ENCODE results near the gene SVEP1. TPM values are rescaled to one million over a fixed set of nuclear protein-coding genes. Genes with fewer than 3 reads are reported as not detected.

The SVEP1 gene
- polyA plus RNA-seq, 1 donor (not counting 4 experiments of a cell fraction or from before 2014, with no cell fraction given) = 0.14 TPM

DNA sequence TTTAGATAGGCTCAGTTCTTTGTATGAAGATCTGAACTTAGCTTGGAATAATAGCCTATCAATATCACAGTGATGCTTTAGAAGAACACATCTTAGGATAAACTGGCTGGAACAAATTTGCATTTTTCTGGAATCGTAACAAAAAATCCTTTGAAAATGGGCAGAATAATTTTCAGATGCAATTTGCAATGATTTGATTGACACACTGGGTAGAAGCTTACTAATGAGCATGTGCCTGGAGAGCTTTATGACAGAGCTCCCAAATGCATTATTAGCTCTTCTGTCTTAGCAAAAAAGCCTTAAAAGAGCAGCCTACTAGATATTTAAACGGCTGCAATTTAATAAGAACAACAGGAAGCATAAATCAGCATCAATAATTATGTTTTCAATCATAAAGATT is 165.1 kb downstream of the SVEP1 start:
- no peak overlapping the region for H3K9ac ChIP-seq (ENCODE audit: control insufficient read depth, extremely low read depth, insufficient read depth, low read length)
- no peak overlapping the region for H3K4me2 ChIP-seq (ENCODE audit: control insufficient read depth, extremely low read depth, insufficient read depth, low read depth, low read length)
- DNase-seq (ENCODE audit: low read depth, low spot score) = no peak
- no peak overlapping the region for H2AFZ ChIP-seq (ENCODE audit: control insufficient read depth, low read length)
- no peaks in the 10 kb centered on the region for H4K20me1 ChIP-seq (ENCODE audit: control insufficient read depth, extremely low read depth, insufficient read depth, low read length)
- TF ChIP-seq EZH2 (IDR thresholded peaks at IDR 0.05; ENCODE audit: low read length) = no peak
- TF ChIP-seq, protein P1, sequence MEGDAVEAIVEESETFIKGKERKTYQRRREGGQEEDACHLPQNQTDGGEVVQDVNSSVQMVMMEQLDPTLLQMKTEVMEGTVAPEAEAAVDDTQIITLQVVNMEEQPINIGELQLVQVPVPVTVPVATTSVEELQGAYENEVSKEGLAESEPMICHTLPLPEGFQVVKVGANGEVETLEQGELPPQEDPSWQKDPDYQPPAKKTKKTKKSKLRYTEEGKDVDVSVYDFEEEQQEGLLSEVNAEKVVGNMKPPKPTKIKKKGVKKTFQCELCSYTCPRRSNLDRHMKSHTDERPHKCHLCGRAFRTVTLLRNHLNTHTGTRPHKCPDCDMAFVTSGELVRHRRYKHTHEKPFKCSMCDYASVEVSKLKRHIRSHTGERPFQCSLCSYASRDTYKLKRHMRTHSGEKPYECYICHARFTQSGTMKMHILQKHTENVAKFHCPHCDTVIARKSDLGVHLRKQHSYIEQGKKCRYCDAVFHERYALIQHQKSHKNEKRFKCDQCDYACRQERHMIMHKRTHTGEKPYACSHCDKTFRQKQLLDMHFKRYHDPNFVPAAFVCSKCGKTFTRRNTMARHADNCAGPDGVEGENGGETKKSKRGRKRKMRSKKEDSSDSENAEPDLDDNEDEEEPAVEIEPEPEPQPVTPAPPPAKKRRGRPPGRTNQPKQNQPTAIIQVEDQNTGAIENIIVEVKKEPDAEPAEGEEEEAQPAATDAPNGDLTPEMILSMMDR (optimal IDR thresholded peaks at IDR 0.05 in 1 of 3, IDR thresholded peaks at IDR 0.05 in 1 of 3, conservative IDR thresholded peaks at IDR 0.05 in 1 of 3; ENCODE audit: extremely low read depth in 1 of 3, insufficient read depth in 2 of 3, low read length in 3 of 3) = no peak
- FAIRE-seq = no peak
- no peak overlapping the region for H3K4me3 ChIP-seq (ENCODE audit: control insufficient read depth in 2 of 3, extremely low read depth in 1 of 3, insufficient read depth in 2 of 3, low read depth in 1 of 3, low read length in 3 of 3)
- peaks cover 7% of the 10 kb centered on the region for H3K27me3 ChIP-seq (ENCODE audit: control insufficient read depth, extremely low read depth, insufficient read depth, low read length)
- no peaks in the 10 kb centered on the region for H3K4me1 ChIP-seq (ENCODE audit: control insufficient read depth, extremely low read depth, insufficient read depth, low read length)
- no peaks in the 10 kb centered on the region for H3K9me1 ChIP-seq (ENCODE audit: control insufficient read depth, extremely low read depth, insufficient read depth, low read length)
- dilution Hi-C loops (cut with MboI; ENCODE audit: extremely low pct_ligation_motif_present, low sequenced_read_pairs) = no loop called here
- no peaks in the 10 kb centered on the region for H3K9me3 ChIP-seq (ENCODE audit: control insufficient read depth, low read depth, low read length)
- H3K27ac ChIP-seq (ENCODE audit: control insufficient read depth, insufficient read depth, low read length) = no peak overlapping the region
- H3K36me3 ChIP-seq (ENCODE audit: control insufficient read depth in 2 of 2, extremely low read depth in 1 of 2, insufficient read depth in 2 of 2, low read length in 2 of 2) = no peaks in the 10 kb centered on the region
- H3K79me2 ChIP-seq (ENCODE audit: control insufficient read depth, insufficient read depth, low read length) = no peaks in the 10 kb centered on the region

DNA sequence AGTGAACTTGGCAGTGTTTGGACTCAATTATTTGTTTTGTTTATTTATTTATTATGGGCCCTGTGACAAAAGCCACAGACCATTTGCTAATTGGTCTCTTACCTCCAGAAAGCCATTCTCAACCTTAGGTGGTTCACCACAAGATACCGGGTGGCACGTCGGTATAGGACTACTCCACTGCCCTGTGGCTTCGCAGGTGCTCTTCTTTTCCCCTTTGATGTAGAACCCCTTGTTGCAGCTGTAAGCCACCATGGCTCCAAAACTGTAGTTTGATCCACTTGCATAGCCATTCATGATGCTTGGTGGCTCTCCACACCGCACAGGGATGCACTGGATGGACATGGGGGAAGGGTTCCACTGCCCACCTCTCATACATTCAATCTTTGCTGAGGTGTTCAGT is 168.6 kb downstream of the SVEP1 start:
- Histone ChIP-seq H3K79me2 (ENCODE audit: control insufficient read depth, insufficient read depth, low read length) (no peaks in the 10 kb centered on the region), H3K4me3 (ENCODE audit: control insufficient read depth in 2 of 3, extremely low read depth in 1 of 3, insufficient read depth in 2 of 3, low read depth in 1 of 3, low read length in 3 of 3) (no peak overlapping the region), H3K27me3 (ENCODE audit: control insufficient read depth, extremely low read depth, insufficient read depth, low read length) (peaks cover 19% of the 10 kb centered on the region), H3K36me3 (ENCODE audit: control insufficient read depth in 2 of 2, extremely low read depth in 1 of 2, insufficient read depth in 2 of 2, low read length in 2 of 2) (no peaks in the 10 kb centered on the region), H3K27ac (ENCODE audit: control insufficient read depth, insufficient read depth, low read length) (no peak overlapping the region), H2AFZ (ENCODE audit: control insufficient read depth, low read length) (no peak overlapping the region), H3K4me2 (ENCODE audit: control insufficient read depth, extremely low read depth, insufficient read depth, low read depth, low read length) (no peak overlapping the region), H3K9ac (ENCODE audit: control insufficient read depth, extremely low read depth, insufficient read depth, low read length) (no peak overlapping the region), H3K9me1 (ENCODE audit: control insufficient read depth, extremely low read depth, insufficient read depth, low read length) (no peaks in the 10 kb centered on the region), H4K20me1 (ENCODE audit: control insufficient read depth, extremely low read depth, insufficient read depth, low read length) (no peaks in the 10 kb centered on the region), H3K9me3 (ENCODE audit: control insufficient read depth, low read depth, low read length) (no peaks in the 10 kb centered on the region), H3K4me1 (ENCODE audit: control insufficient read depth, extremely low read depth, insufficient read depth, low read length) (no peaks in the 10 kb centered on the region)
- FAIRE-seq (no peak), DNase-seq (ENCODE audit: low read depth, low spot score) (no peak)
- TF ChIP-seq, protein P1 (optimal IDR thresholded peaks at IDR 0.05 in 1 of 3, IDR thresholded peaks at IDR 0.05 in 1 of 3, conservative IDR thresholded peaks at IDR 0.05 in 1 of 3; ENCODE audit: extremely low read depth in 1 of 3, insufficient read depth in 2 of 3, low read length in 3 of 3) = no peak
- TF ChIP-seq EZH2 (IDR thresholded peaks at IDR 0.05; ENCODE audit: low read length) = no peak
- dilution Hi-C loops (cut with MboI; ENCODE audit: extremely low pct_ligation_motif_present, low sequenced_read_pairs) = no loop called here

Measured in keratinocyte (primary cell).